Muscle layer of colon (tissue), 2 donors: ENCODE data around the gene GAPVD1.
"Not testable (repeated sequence)": the region's sequence is repeated elsewhere in the genome, so short reads cannot be mapped to it uniquely, and the experiment has no call there.

ENCODE experiments used
- H3K27ac ChIP-seq: one replicate; pipeline ENCODE4 v1.7.0; 2013; ENCODE audit warnings: low read depth, mild to moderate bottlenecking, low read length, moderate library complexity
- H3K27me3 ChIP-seq, 2 donors: one replicate each; pipeline ENCODE4 v1.7.0; 2013; ENCODE audit warnings: low read length in 2 of 2, mild to moderate bottlenecking in 2 of 2; ENCODE audit not compliant: insufficient read depth in 2 of 2, control insufficient read depth in 1 of 2
- H3K36me3 ChIP-seq: one replicate; pipeline ENCODE4 v1.7.0; 2013; ENCODE audit warnings: mild to moderate bottlenecking, low read length; ENCODE audit not compliant: insufficient read depth
- H3K4me1 ChIP-seq: one replicate; pipeline ENCODE4 v1.7.0; 2013; ENCODE audit warnings: mild to moderate bottlenecking, low read length; ENCODE audit not compliant: insufficient read depth
- H3K4me3 ChIP-seq, 2 donors: one replicate each; pipeline ENCODE4 v1.7.0; 2013; ENCODE audit warnings: low read length in 2 of 2, low read depth in 1 of 2, mild to moderate bottlenecking in 1 of 2, moderate library complexity in 1 of 2
- H3K9ac ChIP-seq: one replicate; pipeline ENCODE4 v1.7.0; 2013; ENCODE audit warnings: low read length
- H3K9me3 ChIP-seq: one replicate; pipeline ENCODE4 v1.7.0; 2013; ENCODE audit warnings: mild to moderate bottlenecking, low read length
- donor health status: abdominal sarcoma.
- donor health status: Adenocarcinoma of cecum.

Gene GAPVD1

DNA sequence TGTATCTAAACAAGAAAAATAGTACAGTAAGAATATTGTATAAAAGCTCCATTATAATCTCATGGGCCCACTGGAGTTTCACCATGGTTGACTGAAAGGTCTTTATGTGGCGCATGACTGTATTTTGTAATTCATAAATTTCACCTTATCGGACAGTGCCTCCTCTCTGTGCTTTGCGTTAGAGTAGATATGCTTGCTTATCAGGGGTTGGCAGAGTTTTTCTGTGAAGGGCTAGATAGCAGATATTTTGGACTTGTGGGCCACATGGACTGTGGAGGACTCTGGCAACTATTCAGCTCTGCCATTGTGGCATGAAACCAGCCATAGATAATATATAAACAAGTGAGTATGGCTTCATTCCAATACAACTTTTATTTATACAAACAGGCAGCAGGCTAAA is 23.2 kb downstream of the GAPVD1 start:
- Histone ChIP-seq H3K4me3 (no peak overlapping the region), H3K27ac (no peak overlapping the region)

DNA sequence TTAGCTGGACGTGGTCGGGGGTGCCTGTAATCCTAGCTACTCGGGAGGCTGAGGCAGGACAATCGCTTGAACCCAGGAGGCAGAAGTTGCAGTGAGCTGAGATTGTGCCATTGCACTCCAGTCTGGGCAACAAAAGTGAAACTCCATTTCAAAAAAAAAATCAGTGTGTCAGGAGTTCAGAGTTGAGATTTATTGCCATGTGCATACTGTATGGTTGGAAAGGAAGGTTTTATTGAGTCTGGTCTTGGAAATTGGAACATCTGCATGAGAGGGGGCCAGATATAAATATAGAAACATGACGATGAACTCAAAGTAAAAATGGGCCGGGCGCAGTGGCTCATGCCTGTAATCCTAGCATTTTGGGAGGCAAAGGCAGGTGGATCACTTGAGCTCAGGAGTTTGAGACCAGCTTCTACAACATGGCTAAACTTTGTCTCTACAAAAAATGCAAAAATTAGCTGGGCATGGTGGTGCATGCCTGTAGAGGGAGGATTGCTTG is 25.4 kb downstream of the GAPVD1 start:
- not testable (repeated sequence) for H3K4me3 ChIP-seq, H3K36me3 ChIP-seq, H3K27me3 ChIP-seq

More for the DNA sequence above, 23.2 kb downstream of the GAPVD1 start:
- no peaks in the 10 kb centered on the region for H3K9me3 ChIP-seq
- no peak overlapping the region for H3K9ac ChIP-seq
- peaks cover 5% of the 10 kb centered on the region for H3K4me1 ChIP-seq
- H3K27me3 ChIP-seq: no peaks in the 10 kb centered on the region
- H3K36me3 ChIP-seq: no peaks in the 10 kb centered on the region

DNA sequence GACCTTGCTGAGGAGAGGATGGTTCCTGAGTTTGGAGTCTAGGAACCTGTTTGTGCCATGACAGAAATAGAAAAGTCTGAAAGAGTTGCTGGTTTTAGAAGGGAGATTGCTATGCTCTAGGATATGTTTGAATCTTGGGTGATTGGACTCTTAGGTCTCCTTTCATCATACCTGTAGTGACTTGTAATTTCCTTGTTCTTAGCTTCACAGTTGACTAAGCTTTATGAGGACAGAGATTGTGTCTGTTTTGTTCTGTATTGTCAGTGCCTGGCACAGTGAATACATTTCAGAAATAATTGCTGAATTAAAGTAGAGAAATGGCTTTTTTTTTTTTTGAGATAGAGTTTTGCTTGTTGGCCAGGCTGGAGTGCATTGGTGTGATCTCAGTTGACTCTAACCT is 31.5 kb downstream of the GAPVD1 start:
- Histone ChIP-seq H3K36me3 (peaks cover 5% of the 10 kb centered on the region), H3K9me3 (no peaks in the 10 kb centered on the region), H3K27ac (no peak overlapping the region), H3K27me3 (no peaks in the 10 kb centered on the region), H3K4me3 (no peak overlapping the region), H3K4me1 (no peaks in the 10 kb centered on the region), H3K9ac (no peak overlapping the region)

More for the DNA sequence above, 25.4 kb downstream of the GAPVD1 start:
- not testable (repeated sequence) for H3K9me3 ChIP-seq, H3K27ac ChIP-seq, H3K9ac ChIP-seq, H3K4me1 ChIP-seq

DNA sequence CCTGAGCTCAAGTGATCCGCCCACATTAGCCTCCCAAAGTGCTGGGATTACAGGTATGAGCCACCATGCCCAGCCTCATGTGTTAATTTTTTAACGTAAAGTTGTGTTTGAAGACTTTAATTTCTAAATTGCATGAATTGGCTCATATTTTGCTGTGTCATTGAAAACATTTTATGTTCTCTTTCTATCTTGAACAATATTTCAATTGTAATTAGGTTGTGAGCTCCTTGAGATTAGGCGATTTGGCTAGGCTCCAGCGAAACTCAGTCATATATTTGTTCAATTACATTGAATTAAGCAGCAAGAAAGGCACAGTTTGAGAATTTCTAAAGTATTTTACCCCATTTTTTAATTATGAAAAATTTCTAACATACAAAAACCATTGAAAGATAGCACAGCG is 34.0 kb downstream of the GAPVD1 start:
- Histone ChIP-seq H3K4me3 (no peak overlapping the region), H3K9me3 (no peaks in the 10 kb centered on the region), H3K4me1 (no peaks in the 10 kb centered on the region), H3K9ac (no peak overlapping the region), H3K36me3 (peaks cover 5% of the 10 kb centered on the region), H3K27me3 (no peaks in the 10 kb centered on the region), H3K27ac (no peak overlapping the region)

DNA sequence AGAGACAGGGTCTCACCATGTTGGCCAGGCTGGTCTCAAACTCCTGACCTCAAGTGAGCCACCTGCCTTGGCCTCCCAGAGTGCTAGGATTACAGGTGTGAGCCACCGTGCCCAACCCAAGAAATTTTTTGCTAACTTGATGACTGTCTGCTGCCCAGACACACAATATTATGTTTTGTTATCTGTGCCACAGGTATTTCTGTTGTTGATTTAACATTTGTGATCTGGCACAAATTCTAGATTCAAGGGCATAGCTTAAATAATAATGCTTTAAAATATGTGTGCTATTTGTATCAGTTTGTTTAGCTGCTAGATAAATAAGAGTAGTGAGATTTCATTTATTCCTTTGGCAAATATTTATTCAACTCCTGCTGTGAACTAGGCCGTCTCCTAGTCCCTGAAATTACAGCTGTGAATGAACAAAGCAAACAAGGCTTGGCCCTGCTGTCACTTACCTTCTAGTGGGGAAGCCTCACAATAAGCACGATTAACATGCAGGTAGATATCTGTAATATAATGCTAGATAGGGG is 35.3 kb downstream of the GAPVD1 start:
- Histone ChIP-seq H3K4me1 (no peaks in the 10 kb centered on the region), H3K9ac (no peak overlapping the region), H3K9me3 (no peaks in the 10 kb centered on the region), H3K36me3 (no peaks in the 10 kb centered on the region), H3K27ac (no peak overlapping the region), H3K4me3 (no peak overlapping the region), H3K27me3 (no peaks in the 10 kb centered on the region)

DNA sequence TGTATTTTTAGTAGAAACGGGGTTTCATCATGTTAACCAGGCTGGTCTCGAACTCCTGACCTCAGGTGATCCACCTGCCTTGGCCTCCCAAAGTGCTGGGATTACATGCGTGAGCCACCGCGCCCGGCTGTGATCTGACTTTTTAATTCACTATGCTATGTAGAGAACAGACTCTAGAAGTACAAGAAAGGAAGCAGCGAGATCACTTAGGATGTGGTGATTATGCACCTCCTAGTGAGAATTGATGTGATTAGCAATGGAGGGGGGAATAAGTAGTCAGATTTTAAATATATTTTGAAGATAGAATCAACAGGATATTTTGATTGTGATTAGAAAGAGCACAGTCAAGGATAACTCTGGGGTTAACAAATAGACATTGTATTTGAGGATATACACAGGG is 36.3 kb downstream of the GAPVD1 start:
- Histone ChIP-seq H3K4me3 (no peak overlapping the region), H3K27me3 (no peaks in the 10 kb centered on the region), H3K9ac (no peak overlapping the region), H3K9me3 (no peaks in the 10 kb centered on the region), H3K27ac (no peak overlapping the region), H3K36me3 (peaks cover 9% of the 10 kb centered on the region), H3K4me1 (no peaks in the 10 kb centered on the region)

DNA sequence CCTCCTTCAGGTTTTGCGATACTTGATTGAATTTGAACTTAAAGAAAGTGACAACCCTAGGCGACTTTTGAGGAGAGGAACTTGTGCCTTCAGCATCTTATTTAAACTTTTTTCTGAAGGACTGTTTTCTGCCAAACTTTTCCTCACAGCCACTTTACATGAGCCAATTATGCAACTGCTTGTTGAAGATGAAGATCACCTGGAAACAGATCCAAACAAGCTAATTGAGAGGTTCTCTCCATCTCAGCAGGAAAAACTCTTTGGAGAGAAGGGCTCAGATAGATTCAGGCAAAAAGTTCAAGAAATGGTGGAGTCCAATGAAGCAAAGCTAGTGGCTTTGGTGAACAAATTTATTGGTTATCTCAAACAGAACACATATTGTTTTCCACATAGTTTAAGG is 40.6 kb downstream of the GAPVD1 start:
- no peak overlapping the region for H3K27ac ChIP-seq
- H3K9me3 ChIP-seq: no peaks in the 10 kb centered on the region
- H3K4me1 ChIP-seq: no peaks in the 10 kb centered on the region
- no peak overlapping the region for H3K9ac ChIP-seq
- no peaks in the 10 kb centered on the region for H3K27me3 ChIP-seq
- peaks cover 21% of the 10 kb centered on the region for H3K36me3 ChIP-seq
- H3K4me3 ChIP-seq: no peak overlapping the region

DNA sequence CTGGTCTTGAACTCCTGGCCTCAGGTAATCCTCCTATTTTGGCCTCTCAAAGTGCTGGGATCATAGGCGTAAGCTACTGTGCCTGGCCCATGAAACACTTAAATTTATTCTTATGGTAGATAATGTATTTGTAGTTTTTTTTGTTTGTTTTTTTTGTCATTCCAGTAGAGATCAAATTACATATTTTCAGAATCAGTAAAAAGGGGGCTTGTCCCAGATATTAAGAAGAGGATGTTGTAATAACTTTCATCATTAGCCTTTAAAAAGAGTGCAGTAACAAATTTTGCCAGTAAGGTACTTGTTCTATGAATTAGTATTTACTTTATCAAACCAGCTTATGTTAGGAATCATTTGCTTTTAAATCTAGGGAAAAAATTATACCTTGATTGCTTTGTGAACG is 42.6 kb downstream of the GAPVD1 start:
- Histone ChIP-seq H3K27me3 (no peaks in the 10 kb centered on the region), H3K4me1 (no peaks in the 10 kb centered on the region), H3K36me3 (peaks cover 34% of the 10 kb centered on the region), H3K27ac (no peak overlapping the region), H3K9ac (no peak overlapping the region), H3K9me3 (no peaks in the 10 kb centered on the region), H3K4me3 (no peak overlapping the region)

DNA sequence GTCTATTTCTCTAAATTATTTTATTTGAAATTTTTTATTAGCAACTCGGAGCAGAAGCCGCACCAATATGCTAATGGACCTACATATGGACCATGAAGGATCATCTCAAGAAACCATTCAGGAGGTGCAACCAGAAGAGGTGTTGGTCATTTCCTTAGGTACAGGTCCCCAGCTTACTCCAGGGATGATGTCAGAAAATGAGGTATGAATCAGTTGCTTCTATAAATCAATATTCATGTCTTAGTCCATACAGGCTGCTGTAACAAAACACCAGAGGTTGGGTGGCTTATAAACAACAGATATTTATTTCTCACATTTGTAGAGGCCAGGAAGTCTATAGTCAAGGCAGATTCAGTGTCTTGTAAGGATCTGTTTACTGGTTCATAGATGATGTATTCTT is 50.8 kb downstream of the GAPVD1 start:
- Histone ChIP-seq H3K9me3 (no peaks in the 10 kb centered on the region), H3K27me3 (no peaks in the 10 kb centered on the region), H3K9ac (no peak overlapping the region), H3K4me1 (no peaks in the 10 kb centered on the region), H3K27ac (no peak overlapping the region), H3K4me3 (no peak overlapping the region), H3K36me3 (peaks cover 44% of the 10 kb centered on the region)

DNA sequence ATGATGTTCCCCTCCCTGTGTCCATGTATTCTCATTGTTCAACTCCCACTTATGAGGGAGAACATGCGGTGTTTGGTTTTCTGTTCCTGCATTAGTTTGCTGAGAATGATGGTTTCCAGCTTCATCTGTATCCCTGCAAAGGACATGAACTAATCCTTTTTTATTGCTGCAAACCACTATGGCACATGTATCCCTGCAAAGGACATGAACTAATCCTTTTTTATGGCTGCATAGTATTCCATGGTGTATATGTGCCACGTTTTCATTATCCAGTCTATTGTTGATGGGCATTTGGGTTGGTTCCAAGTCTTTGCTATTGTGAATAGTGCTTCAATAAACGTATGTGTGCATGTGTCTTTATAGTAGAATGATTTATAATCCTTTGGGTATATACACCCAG is 54.7 kb downstream of the GAPVD1 start:
- not testable (repeated sequence) for H3K4me1 ChIP-seq, H3K9me3 ChIP-seq, H3K27me3 ChIP-seq, H3K27ac ChIP-seq, H3K4me3 ChIP-seq, H3K9ac ChIP-seq
- peaks cover 39% of the 10 kb centered on the region for H3K36me3 ChIP-seq

DNA sequence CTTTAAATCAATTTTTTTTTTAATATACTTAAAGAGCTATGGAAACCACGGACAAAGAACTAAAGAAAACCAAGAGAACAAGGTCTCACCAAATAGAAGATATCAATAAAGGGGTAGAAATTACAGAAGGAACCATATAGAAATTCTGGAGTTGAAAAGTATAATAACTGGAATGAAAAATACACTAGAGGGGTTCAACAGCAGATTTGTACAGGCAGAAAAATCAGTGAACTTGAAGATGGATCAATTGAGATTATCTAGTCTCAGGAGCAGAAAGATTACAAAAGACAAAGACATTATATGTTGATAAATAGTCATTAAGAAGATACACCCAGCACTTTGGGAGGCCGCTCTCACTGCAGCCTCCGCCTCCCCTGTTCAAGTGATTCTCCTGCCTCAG is 56.1 kb downstream of the GAPVD1 start:
- Histone ChIP-seq H3K4me3 (no peak overlapping the region), H3K27me3 (no peaks in the 10 kb centered on the region), H3K4me1 (no peaks in the 10 kb centered on the region), H3K9me3 (no peaks in the 10 kb centered on the region), H3K9ac (no peak overlapping the region), H3K36me3 (peaks cover 38% of the 10 kb centered on the region), H3K27ac (no peak overlapping the region)

DNA sequence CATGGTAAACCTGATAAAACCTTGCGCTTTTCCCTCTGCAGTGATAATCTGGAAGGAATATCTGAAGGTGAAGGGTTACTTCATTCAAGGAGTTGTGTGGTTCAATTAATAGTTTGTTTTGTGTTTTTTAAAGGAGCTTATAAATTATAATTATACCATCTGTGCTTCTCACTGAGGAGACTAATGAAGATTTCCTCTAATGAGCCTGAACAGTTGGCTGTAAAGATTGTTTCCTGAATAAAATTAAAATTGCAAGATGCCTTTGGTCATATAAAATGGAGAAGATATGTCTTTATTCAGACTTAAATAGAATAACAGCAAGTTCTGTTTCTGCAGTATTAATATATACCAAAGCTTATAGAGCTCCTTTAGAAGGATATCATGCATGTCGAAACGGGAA is 59.9 kb downstream of the GAPVD1 start:
- H3K36me3 ChIP-seq: peaks cover 28% of the 10 kb centered on the region

More for the DNA sequence above, 59.9 kb downstream of the GAPVD1 start:
- Histone ChIP-seq H3K4me3 (no peak overlapping the region), H3K9ac (no peak overlapping the region), H3K27ac (no peak overlapping the region), H3K27me3 (no peaks in the 10 kb centered on the region), H3K9me3 (no peaks in the 10 kb centered on the region), H3K4me1 (no peaks in the 10 kb centered on the region)
